ENCODE measurements around the gene FOXD1. TPM values are rescaled to one million over a fixed set of nuclear protein-coding genes. Genes with fewer than 3 reads are reported as not detected.
"Not testable (repeated sequence)": the region's sequence is repeated elsewhere in the genome, so short reads cannot be mapped to it uniquely, and the experiment has no call there.

The FOXD1 gene
- total RNA-seq, 1 donor from 2014 or later = 7.1 TPM

GRCh38 chr5:73493421-73493820, 44.8 kb upstream of the FOXD1 start:
- Histone ChIP-seq H3K27ac (no peak overlapping the region), H3K9me3 (no peaks in the 10 kb centered on the region), H3K4me3 (no peak overlapping the region), H3K36me3 (no peaks in the 10 kb centered on the region), H3K27me3 (no peaks in the 10 kb centered on the region), H3K4me1 (peaks cover 0 to 3% of the 10 kb centered on the region in 2 donors)
- DNase-seq (ENCODE audit: low spot score in 2 of 2) = no peak
- TF ChIP-seq CTCF (IDR thresholded peaks at IDR 0.05) = no peak
- intact Hi-C loops (cut with DNase I) = no loop called here

DNA sequence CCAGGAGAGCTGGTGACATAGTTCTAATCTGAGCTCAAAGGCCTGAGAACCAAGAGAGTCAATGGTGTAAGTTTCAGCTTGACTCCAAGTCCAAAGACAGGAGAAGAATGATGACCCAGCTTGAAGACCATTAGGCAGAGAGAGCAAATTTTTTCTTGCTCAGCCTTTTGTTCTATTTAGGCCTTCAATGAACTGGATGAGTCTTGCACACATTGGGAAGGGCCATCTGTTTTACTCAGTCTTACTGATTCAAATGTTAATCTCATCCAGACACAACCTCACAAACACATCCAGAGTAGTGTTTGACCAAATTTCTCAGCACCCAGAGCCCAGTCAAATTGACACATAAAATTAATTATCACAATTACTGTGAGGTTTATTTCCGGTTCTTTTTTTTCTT, 42.6 kb upstream of the FOXD1 start:
- DNase-seq (ENCODE audit: low spot score in 2 of 2) = no peak
- intact Hi-C loops (cut with DNase I) = no loop called here
- Histone ChIP-seq H3K27ac (no peak overlapping the region), H3K4me1 (no peaks in the 10 kb centered on the region), H3K27me3 (no peaks in the 10 kb centered on the region), H3K9me3 (no peaks in the 10 kb centered on the region), H3K36me3 (no peaks in the 10 kb centered on the region), H3K4me3 (no peak overlapping the region)
- TF ChIP-seq CTCF (IDR thresholded peaks at IDR 0.05) = no peak

DNA sequence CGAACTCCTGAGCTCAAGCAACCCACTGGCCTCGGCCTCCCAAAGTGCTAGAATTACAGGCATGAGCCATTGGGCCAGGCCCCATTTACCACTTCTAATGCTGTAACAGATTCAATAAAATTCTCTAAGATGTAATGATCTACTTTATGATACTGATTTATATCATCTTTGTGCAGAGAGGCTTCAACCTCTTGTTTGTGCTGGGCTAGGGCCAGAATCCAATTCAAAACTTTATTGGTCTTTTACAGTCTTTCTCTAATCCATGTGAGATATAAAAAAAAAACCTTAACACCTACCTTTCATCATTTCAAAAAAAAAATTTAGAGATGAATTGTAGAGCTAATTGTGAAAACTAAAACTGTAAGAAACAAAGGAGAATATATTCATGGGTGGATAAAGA, 41.5 kb upstream of the FOXD1 start:
- Histone ChIP-seq H3K36me3 (no peaks in the 10 kb centered on the region), H3K9me3 (no peaks in the 10 kb centered on the region), H3K27me3 (no peaks in the 10 kb centered on the region), H3K4me1 (no peaks in the 10 kb centered on the region), H3K4me3 (no peak overlapping the region), H3K27ac (no peak overlapping the region)
- intact Hi-C loops (cut with DNase I) = no loop called here
- no peak for DNase-seq (ENCODE audit: low spot score in 2 of 2)
- TF ChIP-seq CTCF (IDR thresholded peaks at IDR 0.05) = no peak

- no peak for DNase-seq (ENCODE audit: low spot score in 2 of 2)
- H3K9me3 ChIP-seq = no peaks in the 10 kb centered on the region
- no peaks in the 10 kb centered on the region for H3K4me1 ChIP-seq
- H3K27me3 ChIP-seq = no peaks in the 10 kb centered on the region
- no peaks in the 10 kb centered on the region for H3K36me3 ChIP-seq
- intact Hi-C loops (cut with DNase I) = no loop called here
- no peak overlapping the region for H3K4me3 ChIP-seq
- no peak overlapping the region for H3K27ac ChIP-seq
- TF ChIP-seq CTCF (IDR thresholded peaks at IDR 0.05) = no peak
Observed at GRCh38 chr5:73488806-73489205, 40.2 kb upstream of the FOXD1 start.

GRCh38 chr5:73487815-73488214, 39.2 kb upstream of the FOXD1 start:
- H3K4me3 ChIP-seq = no peak overlapping the region
- intact Hi-C loops (cut with DNase I) = no loop called here
- H3K4me1 ChIP-seq = no peaks in the 10 kb centered on the region

DNA sequence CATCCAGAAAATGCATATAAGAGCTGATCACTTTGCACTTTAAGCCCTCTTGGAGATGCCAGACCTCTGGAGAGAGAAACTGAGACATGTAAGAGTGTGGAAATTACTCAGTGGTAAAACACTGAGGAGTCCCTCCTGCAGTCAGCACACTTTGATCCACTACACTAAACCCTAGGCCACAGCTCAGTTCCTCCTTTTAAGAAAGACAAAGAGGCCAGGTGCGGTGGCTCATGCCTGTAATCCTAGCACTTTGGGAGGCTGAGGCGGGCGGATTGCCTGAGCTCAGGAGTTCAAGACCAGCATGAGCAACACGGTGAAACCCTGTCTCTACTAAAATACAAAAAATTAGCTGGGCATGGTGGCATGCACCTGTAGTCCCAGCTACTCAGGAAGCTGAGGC, 38.7 kb upstream of the FOXD1 start:
- H3K4me1 ChIP-seq; DNase-seq (ENCODE audit: low spot score in 2 of 2); H3K36me3 ChIP-seq; intact Hi-C loops (cut with DNase I); H3K4me3 ChIP-seq; H3K27me3 ChIP-seq; H3K27ac ChIP-seq; H3K9me3 ChIP-seq: not testable (repeated sequence)

More at GRCh38 chr5:73487815-73488214, 39.2 kb upstream of the FOXD1 start:
- H3K27ac ChIP-seq = no peak overlapping the region
- H3K36me3 ChIP-seq = no peaks in the 10 kb centered on the region
- no peak for DNase-seq (ENCODE audit: low spot score in 2 of 2)
- H3K27me3 ChIP-seq = no peaks in the 10 kb centered on the region
- no peaks in the 10 kb centered on the region for H3K9me3 ChIP-seq
- TF ChIP-seq CTCF (IDR thresholded peaks at IDR 0.05) = no peak
